PC-9 (cell line): Measurements from ENCODE around the gene KCNA5. TPM values are rescaled to one million over a fixed set of nuclear protein-coding genes. Genes with fewer than 3 reads are reported as not detected.

Experiments used
- BruUV-seq: library from RNA; stranded (reverse); fragments of 400-500 nt; replicated peaks from 2 replicates; lab custom pipeline; 2021; lab: Mats Ljungman, UMichigan
- CTCF ChIA-PET: fragments of 300-600 bp; sonication (Branson Sonifier 250); formaldehyde crosslinking; loops from one replicate; lab custom pipeline; 2022; ENCODE audit warnings: antibody characterized with exemption; lab: Charles Lee
- POLR2A ChIA-PET: fragments of 300-600 bp; sonication (Branson Sonifier 250); formaldehyde crosslinking; loops from one replicate; lab custom pipeline; 2022; ENCODE audit warnings: antibody characterized with exemption; ENCODE audit not compliant: unreplicated experiment; lab: Charles Lee
- DNase-seq, 2 experiments: peaks; one replicate each; pipeline versions ENCODE4 v3.0.0 to v3.0.0-alpha.2; 2015 to 2022; ENCODE audit warnings: mixed read lengths in 1 of 2
- H2AFZ ChIP-seq: fragments of 200-600 bp; sonication (generic); 2 replicates; pipeline ENCODE4 v1.8.1; 2017; ENCODE audit warnings: antibody characterized with exemption
- H3F3A ChIP-seq: fragments of 200-600 bp; sonication (generic); 2 replicates; pipeline ENCODE4 v1.8.1; 2017; ENCODE audit warnings: antibody characterized with exemption, mild to moderate bottlenecking, low read depth; ENCODE audit not compliant: insufficient read depth
- H3K27ac ChIP-seq: fragments of 200-600 bp; sonication (generic); 2 replicates; pipeline ENCODE4 v1.6.1; 2016; ENCODE audit warnings: mixed run types
- H3K27me3 ChIP-seq: fragments of 200-600 bp; sonication (generic); 2 replicates; pipeline ENCODE4 v1.6.1; 2016; ENCODE audit warnings: low read depth, mixed run types; ENCODE audit not compliant: insufficient read depth
- H3K36me3 ChIP-seq: fragments of 200-600 bp; sonication (generic); 2 replicates; pipeline ENCODE4 v1.6.1; 2016; ENCODE audit warnings: low read depth, mixed run types
- H3K4me1 ChIP-seq: fragments of 200-600 bp; sonication (generic); replicated peaks from 2 replicates; pipeline ENCODE4 v1.6.1; 2016; ENCODE audit warnings: mixed run types; ENCODE audit not compliant: insufficient read depth
- H3K4me2 ChIP-seq: fragments of 200-600 bp; sonication (generic); 2 replicates; pipeline ENCODE4 v1.6.1; 2017; ENCODE audit warnings: mixed run types
- H3K4me3 ChIP-seq: fragments of 200-600 bp; sonication (generic); 2 replicates; pipeline ENCODE4 v1.6.1; 2016; ENCODE audit warnings: mixed run types
- H3K79me2 ChIP-seq: fragments of 200-600 bp; sonication (generic); 2 replicates; pipeline ENCODE4 v1.6.1; 2017; ENCODE audit warnings: low read depth, mixed run types
- H3K9me2 ChIP-seq: fragments of 200-600 bp; sonication (generic); 2 replicates; pipeline ENCODE4 v1.8.1; 2017; ENCODE audit warnings: mild to moderate bottlenecking; ENCODE audit not compliant: insufficient read depth
- H3K9me3 ChIP-seq: fragments of 200-600 bp; sonication (generic); 2 replicates; pipeline ENCODE4 v1.8.1; 2016; ENCODE audit warnings: low read depth; ENCODE audit not compliant: insufficient read depth
- H4K20me1 ChIP-seq: fragments of 200-600 bp; sonication (generic); 2 replicates; pipeline ENCODE4 v1.8.1; 2017; ENCODE audit not compliant: insufficient read depth
- CTCF ChIP-seq: fragments of 200-600 bp; sonication (generic); conservative IDR thresholded peaks from 2 replicates; pipeline ENCODE4 v1.6.1; 2017; ENCODE audit warnings: mixed run types, antibody characterized with exemption, mild to moderate bottlenecking, moderate library complexity
- EZH2 ChIP-seq: fragments of 200-600 bp; sonication (generic); IDR thresholded peaks from 2 replicates; pipeline ENCODE4 v1.8.0; 2017; ENCODE audit warnings: antibody characterized with exemption, low read depth
- intact Hi-C: fragments of 100-400 bp; cut with micrococcal nuclease; formaldehyde crosslinking; loops from one replicate; pipeline ENCODE4 v1.10.0; 2022; ENCODE audit not compliant: unreplicated experiment
- total RNA-seq: library from RNA; stranded (reverse); gene quantifications from 2 replicates; pipeline ENCODE4 v1.2.3, GENCODE V29; 2021

The KCNA5 gene
- total RNA-seq, 1 experiment from 2014 or later = not detected

- H3K27me3 ChIP-seq = peaks cover 79% of the 10 kb centered on the region
- H2AFZ ChIP-seq = no peak overlapping the region
- no peaks in the 10 kb centered on the region for H3K9me3 ChIP-seq
- H3K36me3 ChIP-seq = no peaks in the 10 kb centered on the region
- no peak overlapping the region for H3K4me3 ChIP-seq
- no peak overlapping the region for H3K27ac ChIP-seq
- no peaks in the 10 kb centered on the region for H3K4me1 ChIP-seq
- H3K9me2 ChIP-seq = no peaks in the 10 kb centered on the region
- no peak for TF ChIP-seq CTCF
- no peak for TF ChIP-seq EZH2
- no peaks in the 10 kb centered on the region for H4K20me1 ChIP-seq
- no peaks in the 10 kb centered on the region for H3K79me2 ChIP-seq
- BruUV-seq = no TSS peak
- ChIA-PET POLR2A (no interaction called here), CTCF (no interaction called here)
- H3F3A ChIP-seq = no peaks in the 10 kb centered on the region
- DNase-seq = no peak
- intact Hi-C loops = no loop called here
- no peak overlapping the region for H3K4me2 ChIP-seq
Observed at GRCh38 chr12:5035618-5036017, 8.1 kb upstream of the KCNA5 start.

- no peaks in the 10 kb centered on the region for H3F3A ChIP-seq
- peaks cover 76% of the 10 kb centered on the region for H3K27me3 ChIP-seq
- H3K9me2 ChIP-seq = no peaks in the 10 kb centered on the region
- DNase-seq = no peak
- CTCF ChIA-PET = no interaction called here
- POLR2A ChIA-PET = no interaction called here
- no peaks in the 10 kb centered on the region for H3K4me1 ChIP-seq
- H3K4me2 ChIP-seq = no peak overlapping the region
- H3K79me2 ChIP-seq = no peaks in the 10 kb centered on the region
- no peaks in the 10 kb centered on the region for H4K20me1 ChIP-seq
- no peak overlapping the region for H3K27ac ChIP-seq
- H3K4me3 ChIP-seq = no peak overlapping the region
- intact Hi-C loops = no loop called here
- TF ChIP-seq CTCF = no peak
- TF ChIP-seq EZH2 = no peak
- H3K9me3 ChIP-seq = no peaks in the 10 kb centered on the region
- no peak overlapping the region for H2AFZ ChIP-seq
- no peaks in the 10 kb centered on the region for H3K36me3 ChIP-seq
- BruUV-seq = no TSS peak
Observed at GRCh38 chr12:5036031-5036430, 7.6 kb upstream of the KCNA5 start.

GRCh38 chr12:5037795-5038357 lies 5.8 kb upstream of the KCNA5 start:
- intact Hi-C loops = no loop called here
- H3K4me1 ChIP-seq = no peaks in the 10 kb centered on the region
- no peak overlapping the region for H3K4me2 ChIP-seq
- TF ChIP-seq CTCF = no peak
- TF ChIP-seq EZH2 = no peak
- no peaks in the 10 kb centered on the region for H3K9me3 ChIP-seq
- no peak overlapping the region for H2AFZ ChIP-seq
- H3K4me3 ChIP-seq = no peak overlapping the region
- no peaks in the 10 kb centered on the region for H3F3A ChIP-seq
- no peaks in the 10 kb centered on the region for H4K20me1 ChIP-seq
- H3K27me3 ChIP-seq = peaks cover 69% of the 10 kb centered on the region
- no peaks in the 10 kb centered on the region for H3K9me2 ChIP-seq
- ChIA-PET CTCF (no interaction called here), POLR2A (no interaction called here)
- no peak overlapping the region for H3K27ac ChIP-seq
- DNase-seq = no peak
- BruUV-seq = no TSS peak
- no peaks in the 10 kb centered on the region for H3K79me2 ChIP-seq
- no peaks in the 10 kb centered on the region for H3K36me3 ChIP-seq
